Measurements from ENCODE around the gene DNAJC18.
A peak's percentile ranks its signal among the peaks of the same experiment; 100 is the strongest.
"Not testable (repeated sequence)": the region's sequence is repeated elsewhere in the genome, so short reads cannot be mapped to it uniquely, and the experiment has no call there.

Gene DNAJC18

DNA sequence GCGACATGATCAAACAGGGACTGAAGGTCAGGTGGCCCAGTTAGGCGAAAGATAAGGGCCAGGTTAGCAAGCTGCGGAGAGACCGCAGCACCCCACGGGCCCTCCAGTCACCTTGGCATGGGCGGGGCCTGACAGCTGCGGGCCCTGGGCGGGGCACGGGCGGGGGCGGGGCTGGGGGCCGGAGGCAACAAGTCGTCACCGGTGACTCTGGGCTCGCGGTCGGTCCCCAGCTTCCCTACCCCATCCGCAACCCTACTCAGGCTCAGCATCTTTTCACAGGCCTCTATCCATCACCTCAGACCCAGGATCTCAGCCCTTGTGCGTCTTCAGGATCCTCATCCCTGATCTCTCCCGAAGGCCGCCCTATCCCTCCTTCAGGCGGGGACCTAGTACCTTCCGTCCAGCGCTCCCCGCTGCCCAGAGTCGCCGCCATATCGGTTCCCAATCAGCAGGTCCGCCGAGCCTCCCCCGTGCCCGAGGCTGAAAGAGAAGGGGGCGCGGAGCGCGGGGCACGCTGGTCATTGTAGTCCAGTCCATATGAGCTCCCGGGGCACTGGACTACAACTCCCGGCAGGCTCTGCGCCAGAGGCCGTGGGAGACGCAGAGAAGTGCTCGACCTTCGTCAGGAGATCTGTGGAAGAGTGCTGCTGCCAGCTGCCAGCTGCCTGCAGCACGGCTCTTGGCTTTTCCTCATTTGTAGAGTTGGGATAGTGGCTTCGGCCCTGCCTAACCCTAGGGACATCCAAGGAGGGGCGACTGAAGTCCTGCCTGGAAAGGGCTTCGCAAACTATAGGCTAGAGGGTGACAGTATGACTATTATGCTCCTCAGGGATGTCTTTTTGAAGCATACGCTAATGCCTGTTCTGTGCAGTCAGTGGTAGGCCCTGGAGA lies at the start of gene DNAJC18:
Gene DNAJC18 (minus strand): TSS at position 513 of the 891 bp plus-strand sequence. CDS start 80 bp downstream, at position 433.
- DNase-seq, result peak; percentile 87

DNA sequence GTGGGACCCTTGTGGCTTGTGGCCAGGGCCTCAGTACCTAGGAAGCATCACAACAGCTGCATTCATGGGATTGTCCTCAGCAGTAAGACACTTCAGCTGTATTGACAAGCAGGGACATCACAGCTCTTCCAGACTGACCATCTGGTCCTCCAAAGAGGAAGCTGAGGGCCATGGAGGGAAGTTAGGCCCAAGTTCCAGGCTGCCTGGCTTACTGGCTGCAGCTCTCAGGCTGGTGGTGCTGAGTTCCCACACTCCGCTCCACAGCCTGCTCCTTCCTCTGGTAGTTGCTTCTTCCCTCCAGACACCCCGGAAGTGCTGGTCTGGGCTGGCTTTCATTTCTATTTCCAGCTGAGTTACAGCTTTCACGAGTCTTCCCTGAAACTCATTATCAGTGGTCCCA lies 48.9 kb upstream of the DNAJC18 start:
- no peak for DNase-seq

DNA sequence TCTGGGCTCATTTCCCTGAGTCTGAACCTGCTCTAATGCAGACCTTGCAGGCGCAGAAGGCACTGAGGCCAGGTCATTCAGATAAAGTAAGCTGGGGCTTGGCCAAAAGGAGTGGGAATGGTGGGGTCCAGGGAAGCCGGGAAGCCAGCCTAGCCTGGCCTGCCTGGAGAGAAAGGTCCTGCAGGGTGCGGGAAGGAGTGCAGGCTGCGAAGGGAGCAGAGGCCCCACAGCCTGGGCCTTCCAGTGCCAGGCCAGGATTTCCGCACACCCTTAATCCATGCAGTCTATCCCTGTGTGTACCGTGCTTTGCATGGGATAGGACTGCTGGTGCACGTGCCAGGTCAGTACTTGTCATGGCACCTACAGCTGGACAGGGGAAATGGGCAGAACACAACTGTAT lies 46.9 kb upstream of the DNAJC18 start:
- no peak for DNase-seq

DNA sequence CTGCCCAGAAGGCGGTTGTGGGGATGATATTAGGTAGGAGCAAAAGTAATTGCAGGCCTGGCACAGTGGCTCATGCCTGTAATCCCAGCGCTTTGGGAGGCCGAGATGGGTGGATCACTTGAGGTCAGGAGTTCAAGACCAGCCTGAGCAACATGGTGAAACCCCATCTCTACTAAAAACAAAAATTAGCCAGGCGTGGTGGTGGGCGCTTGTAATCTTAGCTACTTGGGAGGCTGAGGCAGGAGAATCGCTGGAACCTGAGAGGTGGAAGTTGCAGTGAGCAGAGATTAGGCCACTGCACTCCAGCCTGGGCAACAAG lies 43.5 kb upstream of the DNAJC18 start:
- DNase-seq, result not testable (repeated sequence)

DNA sequence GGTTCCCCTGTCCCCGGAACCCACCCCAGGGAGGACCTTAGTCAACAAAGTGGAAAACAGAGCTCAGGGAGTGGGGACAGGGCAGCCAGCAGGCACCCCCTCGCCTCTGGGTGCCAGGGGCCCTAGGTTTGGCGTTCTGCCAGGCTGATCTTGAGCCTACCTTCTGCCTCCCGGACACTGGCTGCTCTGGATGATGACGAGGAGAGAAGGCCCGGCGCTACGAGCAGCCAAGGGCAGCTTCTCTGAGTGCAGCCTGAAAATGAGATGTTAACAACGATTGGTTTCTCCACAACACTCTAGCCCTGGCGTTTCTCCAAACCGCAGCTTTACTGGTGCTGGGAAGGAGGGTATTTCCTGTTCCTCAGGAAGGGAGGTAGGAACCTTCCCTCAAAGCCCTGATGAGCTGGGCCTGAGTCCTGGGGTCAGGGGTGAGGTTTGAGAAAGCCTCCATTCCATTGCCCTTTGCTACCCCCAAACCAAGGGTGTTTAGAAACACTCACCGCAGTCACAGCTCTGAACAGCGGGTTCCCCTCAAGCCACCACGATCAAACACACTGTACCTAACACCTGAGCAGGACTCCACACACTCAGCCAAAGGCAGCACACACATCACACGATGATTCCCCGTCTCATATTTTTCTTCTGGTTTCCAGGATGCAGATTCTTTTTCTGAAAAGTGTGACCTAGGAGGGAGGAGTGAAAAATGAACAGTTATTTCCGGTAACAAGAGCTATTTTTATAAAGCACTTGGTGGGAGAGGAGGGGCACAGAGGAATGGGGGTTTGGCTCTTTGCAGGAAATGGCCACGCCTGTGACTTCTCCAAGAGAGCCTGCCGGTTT lies 42.9 kb upstream of the DNAJC18 start, which contains the start of gene STING1:
Gene STING1 (minus strand): TSS at position 709 of the 840 bp plus-strand sequence. CDS start 1,054 bp downstream, outside the sequence.
- peak; percentile 89 for DNase-seq

DNA sequence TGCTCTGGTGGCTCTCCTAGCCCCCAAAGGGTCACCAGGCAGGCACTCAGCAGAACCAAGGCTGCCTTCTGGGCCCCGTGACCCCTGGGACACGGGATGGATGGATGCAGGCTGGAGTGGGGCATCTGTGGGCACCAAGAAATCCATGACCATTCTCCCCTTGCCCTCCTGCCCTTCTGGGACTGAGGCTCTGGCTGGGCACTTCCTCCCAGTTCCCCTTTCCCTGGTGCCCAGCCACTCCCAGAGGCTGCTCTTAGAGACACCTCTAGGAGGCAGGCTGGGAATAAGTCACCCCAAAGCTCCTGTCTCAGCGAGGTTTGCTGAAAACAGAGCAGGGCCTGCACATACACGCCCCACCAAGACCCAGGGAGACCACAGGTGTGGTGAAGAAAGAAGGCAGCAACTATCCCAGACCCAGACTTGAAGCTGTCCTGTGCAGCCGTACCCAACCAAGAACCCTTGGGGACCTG lies 42.3 kb upstream of the DNAJC18 start:
- no peak for DNase-seq

DNA sequence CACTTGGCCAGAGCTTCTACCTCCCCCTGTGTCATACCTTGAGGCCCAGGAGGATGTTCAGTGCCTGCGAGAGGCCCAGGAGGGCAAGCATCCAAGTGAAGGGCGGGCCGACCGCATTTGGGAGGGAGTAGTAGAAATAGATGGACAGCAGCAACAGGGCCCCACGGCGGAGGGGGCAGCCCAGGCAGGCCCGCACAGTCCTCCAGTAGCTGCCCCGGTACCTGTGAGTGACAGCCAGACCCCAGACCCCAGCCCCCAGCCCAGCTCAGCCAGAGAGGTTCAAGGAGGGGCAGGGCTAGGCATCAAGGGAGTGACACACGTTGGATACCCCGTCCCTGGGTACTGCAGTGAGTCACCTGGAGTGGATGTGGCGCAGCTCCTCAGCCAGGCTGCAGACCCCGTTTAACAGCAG lies 41.8 kb upstream of the DNAJC18 start:
- DNase-seq, result no peak

DNA sequence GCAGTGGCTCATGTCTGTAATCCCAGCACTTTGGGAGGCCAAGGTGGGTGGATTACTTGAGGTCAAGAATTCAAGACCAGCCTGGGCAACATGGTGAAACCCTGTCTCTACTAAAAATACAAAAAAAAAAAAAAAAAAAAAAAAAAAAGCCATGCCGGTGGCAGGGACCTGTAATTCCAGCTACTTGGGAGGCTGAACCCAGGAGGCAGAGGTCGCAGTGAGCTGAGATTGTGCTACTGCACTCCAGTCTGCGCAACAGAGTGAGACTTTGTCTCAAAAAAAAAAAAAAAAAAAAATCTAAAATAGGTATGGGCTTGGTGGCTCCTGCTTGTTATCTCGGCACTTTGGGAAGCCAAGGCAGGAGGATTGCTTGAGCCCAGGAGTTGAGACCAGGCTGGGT lies 40.4 kb upstream of the DNAJC18 start:
- not testable (repeated sequence) for DNase-seq

DNA sequence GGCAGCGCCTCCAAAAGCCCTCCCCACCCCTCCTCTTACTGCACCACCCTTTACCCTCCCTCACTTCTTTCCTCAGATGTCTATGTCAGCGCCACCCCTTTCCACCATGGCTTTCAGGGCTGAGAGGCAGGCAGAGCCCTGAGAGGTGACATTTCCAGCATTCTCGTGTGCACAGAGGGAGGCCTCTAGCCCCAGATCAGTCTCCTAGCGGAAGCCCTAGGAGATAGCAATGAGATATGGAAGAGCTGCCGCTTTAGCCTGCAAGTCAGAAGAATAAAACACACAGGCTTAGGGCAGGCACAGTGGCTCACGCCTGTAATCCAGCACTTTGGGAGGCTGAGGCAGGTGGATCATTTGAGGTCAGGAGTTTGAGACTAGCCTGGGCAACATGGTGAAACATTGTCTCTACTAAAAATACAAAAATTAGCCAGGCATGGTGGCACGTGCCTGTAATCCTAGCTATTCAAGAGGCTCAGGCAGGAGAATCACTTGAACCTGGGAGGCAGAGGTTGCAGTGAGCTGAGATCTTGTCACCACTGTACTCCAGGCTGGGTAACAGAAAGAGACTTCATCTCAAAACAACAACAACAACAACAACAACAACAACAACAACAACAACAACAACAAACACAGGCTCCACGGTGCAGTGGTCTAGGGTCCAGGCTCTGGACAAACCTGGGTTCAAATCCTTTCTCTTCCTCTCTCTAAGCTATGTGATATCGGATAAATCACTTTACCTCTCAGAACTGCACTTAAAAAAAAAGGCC lies 39.5 kb upstream of the DNAJC18 start:
- not testable (repeated sequence) for DNase-seq

DNA sequence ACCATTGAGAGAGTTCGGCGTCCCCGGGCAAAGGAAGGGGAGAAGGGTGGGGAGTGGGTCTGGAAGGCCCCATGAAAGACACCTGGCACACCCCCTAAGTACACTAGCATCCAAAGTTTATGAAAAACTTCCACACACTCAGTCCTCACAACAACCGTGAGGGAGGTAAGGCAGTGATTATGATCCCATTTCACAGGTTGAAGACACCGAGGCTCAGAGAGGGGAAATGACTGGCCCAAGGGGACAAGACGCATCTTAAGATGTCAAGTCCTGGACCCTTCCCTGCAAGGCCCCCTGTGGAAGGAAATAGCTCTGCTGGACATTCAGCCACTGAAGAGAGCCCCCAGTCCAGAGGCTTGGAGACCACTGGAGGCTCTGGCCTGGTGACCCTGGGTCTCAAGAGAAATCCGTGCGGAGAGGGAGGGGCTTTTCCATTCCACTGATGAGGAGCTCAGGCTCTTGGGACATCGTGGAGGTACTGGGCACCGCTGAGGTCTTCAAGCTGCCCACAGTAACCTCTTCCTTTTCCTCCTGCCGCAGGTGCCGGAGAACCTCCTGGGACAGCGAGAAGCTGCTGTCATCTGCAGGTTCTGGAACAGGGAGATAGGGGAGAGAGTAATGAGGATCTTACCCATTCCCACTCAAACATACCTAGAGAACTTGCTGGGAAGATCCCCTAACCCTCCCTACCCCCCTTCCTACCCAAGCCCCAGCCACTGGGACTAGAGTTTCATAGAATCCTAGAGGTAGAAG lies 36.7 kb upstream of the DNAJC18 start:
- no peak for DNase-seq

DNA sequence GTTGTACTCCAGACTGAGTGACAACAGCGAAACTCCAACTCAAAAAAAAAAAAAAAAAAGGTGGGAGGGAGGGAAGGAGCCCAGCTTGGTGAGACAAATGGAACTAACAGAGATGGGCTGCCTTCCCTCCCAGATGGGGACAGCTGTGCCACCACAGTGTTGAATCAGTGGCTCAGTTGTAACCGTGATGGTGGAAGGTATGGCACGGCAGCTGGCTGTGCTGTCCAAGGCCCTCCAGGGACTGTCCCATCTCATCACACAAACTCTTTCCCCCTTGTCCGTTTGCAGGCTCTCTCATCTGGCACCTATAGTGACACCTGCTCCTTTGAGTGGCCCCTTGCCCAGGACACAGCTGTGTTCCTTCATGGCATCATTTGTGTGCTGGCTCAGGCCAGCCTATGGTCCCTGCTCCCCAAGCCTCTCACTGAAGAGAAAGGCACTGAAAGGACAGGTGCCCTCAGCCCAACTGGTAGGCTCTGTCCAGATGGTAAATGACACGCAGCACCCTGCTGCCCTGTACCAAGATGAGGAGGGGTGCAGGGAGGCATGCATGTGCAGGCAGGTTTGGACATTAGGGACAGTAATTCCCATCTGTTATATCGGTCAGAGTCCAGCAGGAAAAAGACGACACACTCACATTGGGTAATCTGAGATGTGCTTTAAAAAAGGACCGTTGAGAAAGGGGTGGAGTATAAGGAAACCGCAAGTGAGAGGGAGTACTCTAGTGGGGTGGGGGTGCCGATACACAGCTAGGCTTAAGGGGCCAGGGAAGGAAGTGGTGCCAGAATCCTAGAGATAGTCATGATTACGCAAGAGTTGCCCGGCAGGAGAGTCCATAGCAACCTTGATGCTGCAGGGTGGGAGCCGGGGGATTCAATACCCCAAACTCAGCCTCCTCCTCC lies 35.8 kb upstream of the DNAJC18 start:
- DNase-seq, result peak; percentile 89

DNA sequence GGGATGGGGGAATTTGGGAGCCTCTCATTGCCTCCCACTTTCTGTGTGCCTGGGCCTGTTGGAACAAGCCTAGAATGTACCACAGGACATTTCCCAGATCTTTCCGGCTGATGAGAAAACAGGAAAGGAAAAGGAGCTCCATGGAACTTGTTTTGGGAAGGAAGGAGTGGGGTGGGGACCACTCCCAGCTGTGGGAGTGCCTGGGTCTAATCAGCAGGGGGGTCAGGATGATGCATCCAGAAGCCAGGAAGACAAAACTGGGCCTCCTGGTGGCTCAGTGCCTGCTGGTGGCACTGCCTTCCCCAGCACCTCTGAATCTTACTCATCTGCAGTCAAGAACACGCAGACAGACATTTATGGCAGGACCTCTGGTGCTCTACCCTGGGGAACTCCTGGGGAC lies 34.2 kb upstream of the DNAJC18 start:
- DNase-seq, result no peak

DNA sequence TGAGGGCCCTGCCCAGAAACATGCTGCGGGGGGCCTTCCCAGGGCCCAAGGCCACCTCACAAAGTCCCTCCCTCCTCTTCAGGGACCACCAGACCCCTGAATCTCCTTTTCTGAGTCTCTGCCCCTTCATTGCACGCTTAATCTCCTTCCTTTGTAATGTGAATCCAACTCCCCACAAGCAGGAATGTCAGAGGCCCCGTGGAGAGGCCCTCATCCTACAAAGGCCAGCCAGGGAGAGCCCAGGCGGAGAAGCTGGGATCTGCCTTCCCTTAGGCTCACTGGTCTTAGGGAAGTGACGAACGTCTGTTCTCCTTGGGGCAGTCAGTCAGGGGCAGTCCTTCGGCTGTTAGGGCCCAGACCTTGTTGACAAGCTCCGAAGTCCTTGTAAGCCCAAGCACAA lies 33.8 kb upstream of the DNAJC18 start:
- no peak for DNase-seq

DNA sequence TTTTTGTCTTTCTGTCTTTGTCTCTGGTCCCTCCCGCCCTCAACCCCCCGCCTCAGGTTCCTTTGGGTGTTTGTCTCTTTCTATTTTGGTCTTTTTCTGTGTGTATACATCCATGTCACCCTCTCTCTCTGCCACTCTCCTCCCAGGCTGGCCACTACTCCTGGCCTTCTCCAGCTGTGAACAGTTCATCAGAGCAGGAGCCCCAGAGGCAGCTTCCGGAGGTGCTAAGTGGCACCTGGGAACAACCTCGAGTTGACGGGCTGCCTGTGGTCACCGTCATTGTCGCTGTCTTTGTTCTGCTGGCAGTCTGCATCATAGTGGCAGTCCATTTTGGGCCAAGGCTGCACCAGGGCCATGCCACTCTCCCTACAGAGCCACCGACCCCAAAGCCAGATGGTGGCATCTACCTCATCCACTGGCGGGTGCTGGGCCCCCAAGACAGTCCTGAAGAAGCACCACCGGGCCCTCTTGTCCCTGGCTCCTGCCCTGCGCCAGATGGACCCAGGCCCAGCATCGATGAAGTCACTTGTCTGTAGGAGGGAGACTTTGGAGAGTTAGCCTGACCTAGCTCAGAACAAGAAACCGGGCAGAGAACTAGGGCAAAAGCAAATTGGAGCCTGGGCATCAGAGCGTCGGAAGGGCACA lies 33.2 kb upstream of the DNAJC18 start:
- no peak for DNase-seq

DNA sequence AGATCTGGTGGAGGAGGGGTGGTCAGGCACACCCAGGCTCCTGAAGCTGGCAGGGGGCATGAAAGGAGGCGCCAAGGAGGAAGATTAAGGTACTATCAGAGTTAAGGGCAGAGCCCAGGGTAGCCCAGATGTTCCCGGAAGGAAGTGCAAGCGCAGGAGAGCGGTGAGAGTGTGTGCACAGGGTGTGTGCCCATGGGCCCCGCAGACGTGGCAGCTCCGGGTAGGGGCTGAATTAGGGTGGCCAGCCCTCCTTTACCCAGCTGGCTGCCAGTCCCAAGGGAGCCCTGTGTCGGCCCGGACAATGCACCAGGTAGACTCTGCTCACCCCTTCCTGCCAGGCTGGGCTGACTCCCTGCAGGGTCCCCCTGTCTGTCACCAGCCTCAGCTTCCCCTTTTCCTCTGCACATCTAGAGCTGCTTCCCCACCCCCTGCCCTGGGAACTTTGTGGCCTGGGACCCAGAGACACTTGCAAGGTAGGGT lies 31.5 kb upstream of the DNAJC18 start, which contains the start of gene SMIM33:
Gene SMIM33 (plus strand): TSS at position 184 of the 480 bp plus-strand sequence. CDS start 118 bp downstream, at position 302.
- no peak for DNase-seq

DNA sequence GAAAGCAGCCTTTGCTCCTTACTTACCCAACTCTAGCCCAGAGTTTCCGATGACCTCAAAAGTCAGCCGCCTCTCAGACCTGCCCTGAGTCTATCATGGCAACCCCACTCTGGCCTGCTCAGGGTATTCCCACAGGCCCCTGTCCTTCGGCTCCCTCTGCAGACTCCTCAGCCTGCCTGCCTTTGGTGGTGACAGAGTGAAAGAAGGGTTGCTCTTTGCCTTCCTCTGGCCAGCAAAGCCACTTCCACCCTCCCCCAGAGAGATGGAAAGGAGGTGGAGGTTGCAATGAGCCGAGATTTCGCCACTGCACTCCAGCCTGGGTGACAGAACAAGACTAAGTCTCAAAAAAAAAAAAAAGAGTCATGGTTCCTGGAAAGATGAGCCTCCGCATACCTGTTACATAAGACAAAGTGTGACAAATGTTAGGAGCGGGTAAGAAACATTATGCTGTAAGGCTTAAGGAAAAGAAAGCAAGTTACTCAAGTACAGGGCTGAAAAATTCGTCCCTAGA lies 29.2 kb upstream of the DNAJC18 start:
- no peak for DNase-seq

DNA sequence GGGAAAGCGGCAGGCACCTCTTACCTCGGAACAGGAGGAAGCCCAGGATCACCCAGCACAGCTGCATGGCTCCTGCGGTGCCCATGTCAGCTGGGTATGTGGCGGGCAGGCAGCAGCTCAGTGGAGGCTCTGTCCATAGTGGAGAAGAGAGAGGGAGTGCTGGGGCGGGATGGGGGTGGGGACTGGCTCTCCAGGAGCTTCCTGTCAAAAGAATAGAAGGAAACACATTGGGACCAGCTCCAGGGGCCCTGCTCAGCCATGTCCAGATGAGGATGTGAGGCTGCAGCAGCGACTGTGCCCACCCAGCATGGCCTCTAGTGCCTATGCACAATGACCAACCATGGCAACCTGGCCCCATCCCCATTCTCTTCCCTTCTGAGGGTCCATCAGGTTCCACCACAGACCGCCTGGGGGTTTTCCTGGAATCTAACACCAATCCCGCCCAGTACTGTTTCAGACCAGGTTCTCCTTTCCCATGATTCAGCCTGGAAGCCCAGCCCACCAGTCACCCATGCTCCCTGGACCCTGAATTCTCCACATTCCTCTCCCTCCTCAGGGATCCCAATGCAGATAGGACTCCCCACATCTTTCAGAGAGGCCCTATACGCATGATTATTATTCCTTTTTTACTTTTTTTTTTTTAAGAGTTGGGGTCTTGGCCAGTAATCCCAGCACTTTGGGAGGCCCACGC lies 23.4 kb upstream of the DNAJC18 start, which contains the start of gene ECSCR:
Gene ECSCR (minus strand): TSS at position 158 of the 691 bp plus-strand sequence. CDS start 73 bp downstream, at position 85.
- DNase-seq, result no peak

DNA sequence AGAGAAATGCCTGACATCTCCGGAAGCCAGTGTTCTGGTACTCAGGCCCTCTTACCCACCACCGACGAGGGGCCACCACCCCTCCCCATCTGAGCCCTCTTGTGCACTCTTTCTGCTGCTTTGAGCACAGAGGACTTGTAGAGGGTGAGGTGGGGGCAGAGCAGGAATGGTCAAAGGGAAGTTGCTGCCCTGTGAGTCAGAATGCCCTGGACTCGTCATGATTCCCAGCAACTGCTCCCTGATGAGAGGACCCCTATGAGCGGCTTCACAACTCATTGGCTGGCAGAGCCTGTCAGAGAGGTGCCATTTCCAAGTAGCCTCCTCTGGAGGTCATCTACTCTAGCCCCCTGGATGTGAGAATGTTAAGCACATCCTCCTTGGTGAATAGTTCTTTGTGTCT lies 22.4 kb upstream of the DNAJC18 start:
- no peak for DNase-seq

DNA sequence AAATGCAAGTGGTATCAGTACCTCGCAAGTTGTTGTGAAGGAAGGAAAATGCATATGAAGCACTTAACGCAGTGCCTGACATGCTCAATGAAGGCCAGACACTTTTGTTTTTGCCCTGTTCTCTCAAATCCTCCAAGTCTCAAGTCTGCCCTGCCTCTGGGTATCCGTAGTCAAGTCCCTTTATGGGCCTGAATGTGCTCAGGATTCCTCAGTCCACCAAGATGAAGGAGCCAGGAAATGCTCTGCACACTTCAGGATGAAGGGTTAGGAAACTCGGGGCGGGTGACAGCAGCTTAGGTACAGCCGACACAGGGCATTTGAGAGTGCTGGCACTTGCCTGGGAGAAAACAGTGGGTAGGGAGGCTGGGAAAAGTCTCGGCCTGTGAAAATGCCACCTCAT lies 21.9 kb upstream of the DNAJC18 start:
- DNase-seq, result no peak
